Loucy (cell line): ENCODE results near the gene FGD3.

ENCODE experiments used
- H2AFZ ChIP-seq: fragments of 200-600 bp; sonication (generic); 2 replicates; pipeline ENCODE4 v1.6.0; 2016; ENCODE audit warnings: antibody characterized with exemption, mild to moderate bottlenecking, low read length, moderate library complexity
- H3F3A ChIP-seq: fragments of 200-600 bp; 2 replicates; pipeline ENCODE4 v1.6.0; 2016; ENCODE audit warnings: antibody characterized with exemption, low read depth, mild to moderate bottlenecking
- H3K27me3 ChIP-seq: fragments of 200-600 bp; sonication (generic); 2 replicates; pipeline ENCODE4 v1.6.1; 2014; ENCODE audit warnings: low read length, mild to moderate bottlenecking; ENCODE audit not compliant: insufficient read depth, poor library complexity, severe bottlenecking
- H3K36me3 ChIP-seq: fragments of 200-600 bp; sonication (generic); 2 replicates; pipeline ENCODE4 v1.6.1; 2016; ENCODE audit warnings: low read length; ENCODE audit not compliant: insufficient read depth
- H3K4me1 ChIP-seq: fragments of 200-600 bp; sonication (generic); 2 replicates; pipeline ENCODE4 v1.5.1; 2014; ENCODE audit warnings: low read length, mild to moderate bottlenecking; ENCODE audit not compliant: insufficient read depth, poor library complexity, severe bottlenecking
- H3K4me2 ChIP-seq: fragments of 200-600 bp; sonication (generic); 2 replicates; pipeline ENCODE4 v1.6.0; 2014; ENCODE audit warnings: antibody characterized with exemption, low read length, low read depth, mild to moderate bottlenecking; ENCODE audit not compliant: poor library complexity, severe bottlenecking
- H3K4me3 ChIP-seq: fragments of 200-600 bp; sonication (generic); 2 replicates; pipeline ENCODE4 v1.5.1; 2014; ENCODE audit warnings: low read length, mild to moderate bottlenecking, mixed read lengths; ENCODE audit not compliant: poor library complexity, severe bottlenecking
- H3K79me2 ChIP-seq: fragments of 200-600 bp; sonication (generic); 2 replicates; pipeline ENCODE4 v1.6.1; 2014; ENCODE audit warnings: low read length; ENCODE audit not compliant: insufficient read depth
- H3K9ac ChIP-seq: fragments of 200-600 bp; sonication (generic); 2 replicates; pipeline ENCODE4 v1.6.0; 2014; ENCODE audit warnings: mild to moderate bottlenecking, low read depth, low read length, moderate library complexity; ENCODE audit not compliant: poor library complexity, severe bottlenecking
- H3K9me2 ChIP-seq: fragments of 200-600 bp; sonication (generic); replicated peaks from 2 replicates; pipeline ENCODE4 v1.6.1; 2016; ENCODE audit warnings: low read depth, low read length, mixed read lengths
- H3K9me3 ChIP-seq: fragments of 200-600 bp; sonication (generic); 2 replicates; pipeline ENCODE4 v1.6.1; 2014; ENCODE audit warnings: mild to moderate bottlenecking, antibody characterized with exemption, low read length, low read depth; ENCODE audit not compliant: insufficient read depth
- H4K20me1 ChIP-seq: fragments of 200-600 bp; sonication (generic); 2 replicates; pipeline ENCODE4 v1.6.0; 2014; ENCODE audit warnings: antibody characterized with exemption, low read length, mild to moderate bottlenecking; ENCODE audit not compliant: insufficient read depth, poor library complexity, severe bottlenecking
- CTCF ChIP-seq: fragments of 200-600 bp; sonication (generic); conservative IDR thresholded peaks from 2 replicates; pipeline ENCODE4 v1.5.1; 2014; ENCODE audit warnings: mild to moderate bottlenecking, antibody characterized with exemption, low read length
- EZH2phosphoT487 ChIP-seq: fragments of 200-600 bp; IDR thresholded peaks from 2 replicates; pipeline ENCODE4 v1.6.1; 2018; ENCODE audit warnings: antibody characterized with exemption, mild to moderate bottlenecking, moderate library complexity, borderline replicate concordance

FGD3 gene

GRCh38 chr9:93076792-93077128, 129.4 kb downstream of the FGD3 start:
- Histone ChIP-seq H3F3A (no peaks in the 10 kb centered on the region), H3K79me2 (no peaks in the 10 kb centered on the region), H3K4me2 (no peak overlapping the region), H3K9me2 (no peaks in the 10 kb centered on the region), H2AFZ (no peak overlapping the region), H3K27me3 (no peaks in the 10 kb centered on the region), H3K4me1 (peaks cover 22% of the 10 kb centered on the region), H3K36me3 (no peaks in the 10 kb centered on the region), H3K4me3 (no peak overlapping the region), H3K9me3 (no peaks in the 10 kb centered on the region), H4K20me1 (no peaks in the 10 kb centered on the region), H3K9ac (no peak overlapping the region)
- TF ChIP-seq CTCF, result no peak
- no peak for TF ChIP-seq EZH2phosphoT487

- H3K79me2 ChIP-seq, result no peaks in the 10 kb centered on the region
- H3K4me3 ChIP-seq, result no peak overlapping the region
- TF ChIP-seq CTCF, result no peak
- peaks cover 16% of the 10 kb centered on the region for H3K4me1 ChIP-seq
- H3K36me3 ChIP-seq, result no peaks in the 10 kb centered on the region
- no peak overlapping the region for H3K9ac ChIP-seq
- no peaks in the 10 kb centered on the region for H3K9me3 ChIP-seq
- H4K20me1 ChIP-seq, result no peaks in the 10 kb centered on the region
- H3K9me2 ChIP-seq, result no peaks in the 10 kb centered on the region
- H3K27me3 ChIP-seq, result no peaks in the 10 kb centered on the region
- no peak overlapping the region for H3K4me2 ChIP-seq
- H3F3A ChIP-seq, result no peaks in the 10 kb centered on the region
- H2AFZ ChIP-seq, result no peak overlapping the region
Measured at GRCh38 chr9:93077367-93077766, 130.0 kb downstream of the FGD3 start.

GRCh38 chr9:93077811-93078210, 130.5 kb downstream of the FGD3 start:
- Histone ChIP-seq H3F3A (no peaks in the 10 kb centered on the region), H3K79me2 (no peaks in the 10 kb centered on the region), H3K4me1 (peaks cover 16% of the 10 kb centered on the region), H3K9ac (no peak overlapping the region), H3K9me2 (no peaks in the 10 kb centered on the region), H3K36me3 (no peaks in the 10 kb centered on the region), H3K4me3 (no peak overlapping the region), H3K4me2 (no peak overlapping the region), H2AFZ (no peak overlapping the region), H3K9me3 (no peaks in the 10 kb centered on the region), H3K27me3 (no peaks in the 10 kb centered on the region), H4K20me1 (no peaks in the 10 kb centered on the region)
- no peak for TF ChIP-seq CTCF
- TF ChIP-seq EZH2phosphoT487, result no peak
